Measurements from ENCODE around the gene GOLGA6L7. TPM values are rescaled to one million over a fixed set of nuclear protein-coding genes. Genes with fewer than 3 reads are reported as not detected.
A peak's percentile ranks its signal among the peaks of the same experiment; 100 is the strongest.

GOLGA6L7 gene
- total and polyA plus RNA-seq, 9 of the 15 experiments (the other 6 are each of a cell fraction or from before 2014, with no cell fraction given) = 0.11 to 0.14 (median 0.11) TPM; not detected in 6

DNA sequence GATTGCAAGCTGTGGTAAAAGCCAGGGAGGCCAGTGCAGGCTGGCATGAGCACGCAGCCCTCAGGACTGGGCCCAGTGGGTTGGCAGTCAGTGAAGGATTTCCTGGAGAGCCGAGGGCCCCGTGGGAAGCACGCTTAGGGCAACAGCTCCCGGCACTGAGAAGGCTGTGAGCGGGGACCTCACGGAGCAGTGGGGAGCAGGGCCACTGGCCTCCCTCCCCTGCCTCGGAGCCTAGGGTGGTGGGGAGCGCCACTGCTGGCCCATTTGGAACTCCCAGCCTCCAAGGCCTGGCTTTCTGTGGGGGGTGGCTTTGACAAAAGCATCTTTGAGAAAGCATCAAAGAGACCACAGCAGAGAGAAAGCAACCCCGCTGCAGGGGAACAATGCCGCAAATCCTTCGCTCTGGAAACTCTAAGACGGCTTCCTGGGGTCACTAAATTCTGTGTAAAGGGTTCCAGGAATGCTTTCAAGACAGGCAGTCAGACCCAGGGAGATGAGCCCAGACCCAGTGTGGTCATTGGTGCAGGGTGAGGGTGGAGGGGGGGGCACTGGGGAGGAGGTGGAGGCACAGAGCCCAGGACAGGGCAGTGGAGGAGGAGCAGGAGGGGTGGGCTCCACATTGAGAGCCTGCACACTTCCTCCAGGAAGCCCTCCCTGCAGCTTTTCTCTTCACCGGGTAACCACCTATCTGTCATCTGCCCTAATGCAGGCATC, 27.8 kb upstream of the GOLGA6L7 start:
- ChIA-PET POLR2A (interaction anchor here (1.0 kb wide), 1 partner anchor 9 kb away, joined by 3 read pairs; no protein-coding TSS in a partner anchor), CTCF (ENCODE audit: low intra/inter-chr PET ratio) (no interaction called here)

DNA sequence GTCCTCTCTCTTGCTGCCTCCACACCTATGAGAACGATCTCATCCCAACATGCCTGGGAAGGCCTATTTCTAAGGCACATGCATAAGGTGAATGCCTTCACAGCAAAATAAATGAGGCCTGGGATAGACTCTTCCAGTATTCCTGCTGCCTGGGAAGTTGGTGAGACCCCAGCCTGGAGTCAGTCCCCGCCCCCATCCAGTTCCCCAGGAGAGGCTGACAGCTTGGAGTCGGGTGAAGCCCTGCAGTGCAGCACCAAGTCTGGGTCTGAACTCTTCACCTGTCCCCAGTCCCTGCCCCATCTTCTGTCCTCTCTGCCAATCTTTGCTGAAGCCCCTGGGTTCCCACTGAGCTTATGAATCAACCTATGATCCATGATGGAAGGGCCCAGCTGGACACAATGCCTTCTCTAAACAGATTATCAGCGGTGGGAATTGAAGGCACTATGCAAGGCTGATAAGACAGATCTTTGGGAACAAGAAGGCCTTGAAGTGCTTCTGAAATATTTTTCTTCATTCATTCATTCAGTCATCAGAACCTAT, 27.1 kb upstream of the GOLGA6L7 start:
- POLR2A ChIA-PET = interaction anchor here (0.6 to 1.0 kb wide), 2 partner anchors 9 to 46 kb away, joined by 3 read pairs; no protein-coding TSS in a partner anchor
- WGBS (ENCODE audit: insufficient coverage, low coverage, missing lambda C conversion rate) = 57% methylated on average over 4 of the region's 4 CpGs
- peaks cover 0 to 8% of the 10 kb centered on the region in 2 experiments; a peak in 1 of 5 replicates for H3K4me1 ChIP-seq (replicated peaks in 1 of 2; ENCODE audit: control insufficient read depth in 2 of 2, insufficient read depth in 2 of 2, low read length in 2 of 2)
- TF ChIP-seq KDM5B (IDR thresholded peaks at IDR 0.05; ENCODE audit: insufficient replicate concordance, low read depth, low read length) (no peak), SIX5 (IDR thresholded peaks at IDR 0.05; ENCODE audit: borderline replicate concordance in 1 of 2, insufficient read depth in 1 of 2, low read depth in 1 of 2, low read length in 2 of 2) (no peak), SRSF7 (optimal IDR thresholded peaks at IDR 0.05; ENCODE audit: low read depth, low read length) (no peak), SP1 (CRISPR knock-in tag; IDR thresholded peaks at IDR 0.05) (no peak), MYNN (IDR thresholded peaks at IDR 0.05) (no peak), MYNN (CRISPR knock-in tag; IDR thresholded peaks at IDR 0.05) (no peak)
- TF ChIP-seq, protein P1, sequence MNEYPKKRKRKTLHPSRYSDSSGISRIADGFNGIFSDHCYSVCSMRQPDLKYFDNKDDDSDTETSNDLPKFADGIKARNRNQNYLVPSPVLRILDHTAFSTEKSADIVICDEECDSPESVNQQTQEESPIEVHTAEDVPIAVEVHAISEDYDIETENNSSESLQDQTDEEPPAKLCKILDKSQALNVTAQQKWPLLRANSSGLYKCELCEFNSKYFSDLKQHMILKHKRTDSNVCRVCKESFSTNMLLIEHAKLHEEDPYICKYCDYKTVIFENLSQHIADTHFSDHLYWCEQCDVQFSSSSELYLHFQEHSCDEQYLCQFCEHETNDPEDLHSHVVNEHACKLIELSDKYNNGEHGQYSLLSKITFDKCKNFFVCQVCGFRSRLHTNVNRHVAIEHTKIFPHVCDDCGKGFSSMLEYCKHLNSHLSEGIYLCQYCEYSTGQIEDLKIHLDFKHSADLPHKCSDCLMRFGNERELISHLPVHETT (CRISPR knock-in tag; conservative IDR thresholded peaks at IDR 0.05 in 1 of 2, IDR thresholded peaks at IDR 0.05 in 1 of 2) = no peak

More for the DNA sequence above, 27.8 kb upstream of the GOLGA6L7 start:
- H3K27me3 ChIP-seq (ENCODE audit: control insufficient read depth in 2 of 2, insufficient read depth in 2 of 2, low read length in 2 of 2) = no peaks in the 10 kb centered on the region
- no peak overlapping the region for H3K9ac ChIP-seq (ENCODE audit: insufficient read depth in 1 of 2, low read depth in 2 of 2, low read length in 2 of 2)
- H4K20me1 ChIP-seq (replicated peaks; ENCODE audit: control insufficient read depth, insufficient read depth, low read length) = no peaks in the 10 kb centered on the region
- no peak overlapping the region for H2AFZ ChIP-seq (ENCODE audit: low read depth, low read length)
- intact Hi-C loops (cut with micrococcal nuclease) (no loop called here), in situ Hi-C loops (cut with MboI) (no loop called here)
- peaks cover 0 to 8% of the 10 kb centered on the region in 2 experiments; a peak in 1 of 5 replicates for H3K4me1 ChIP-seq (replicated peaks in 1 of 2; ENCODE audit: control insufficient read depth in 2 of 2, insufficient read depth in 2 of 2, low read length in 2 of 2)
- WGBS (ENCODE audit: insufficient coverage, low coverage, missing lambda C conversion rate) = 60% methylated on average over 13 of the region's 14 CpGs
- DNase-seq (ENCODE audit: extremely low read depth in 1 of 4, low spot score in 3 of 4) (no peak), ATAC-seq (no peak), FAIRE-seq (no peak)
- TF ChIP-seq JUNB (CRISPR knock-in tag; conservative IDR thresholded peaks at IDR 0.05) (no peak), ZFP36 (IDR thresholded peaks at IDR 0.05; ENCODE audit: low read depth, low read length, partially characterized antibody) (peak; percentile 52)
- no TSS peak for BruUV-seq (replicated peaks)
- H3K79me2 ChIP-seq (ENCODE audit: control insufficient read depth, insufficient read depth, low read length) = no peaks in the 10 kb centered on the region
- H3K9me1 ChIP-seq (ENCODE audit: control insufficient read depth, insufficient read depth, low read length) = no peaks in the 10 kb centered on the region
- H3K9me3 ChIP-seq (replicated peaks; ENCODE audit: control insufficient read depth, insufficient read depth, low read depth, low read length) = no peaks in the 10 kb centered on the region
- H3K27ac ChIP-seq (ENCODE audit: extremely low read depth, low read depth, low read length) = no peak overlapping the region
- H3K36me3 ChIP-seq (ENCODE audit: control insufficient read depth, insufficient read depth, low read length) = no peaks in the 10 kb centered on the region
- no peak overlapping the region for H3K4me3 ChIP-seq
- no peak overlapping the region for H3K4me2 ChIP-seq (ENCODE audit: insufficient read depth, low read length)

More for the DNA sequence above, 27.1 kb upstream of the GOLGA6L7 start:
- Histone ChIP-seq H3K9ac (ENCODE audit: insufficient read depth in 1 of 2, low read depth in 2 of 2, low read length in 2 of 2) (no peak overlapping the region), H3K79me2 (ENCODE audit: control insufficient read depth, insufficient read depth, low read length) (no peaks in the 10 kb centered on the region), H3K9me3 (replicated peaks; ENCODE audit: control insufficient read depth, insufficient read depth, low read depth, low read length) (no peaks in the 10 kb centered on the region), H3K4me2 (ENCODE audit: insufficient read depth, low read length) (no peak overlapping the region), H2AFZ (ENCODE audit: low read depth, low read length) (no peak overlapping the region), H3K36me3 (ENCODE audit: control insufficient read depth, insufficient read depth, low read length) (no peaks in the 10 kb centered on the region), H3K27me3 (ENCODE audit: control insufficient read depth in 2 of 2, insufficient read depth in 2 of 2, low read length in 2 of 2) (no peaks in the 10 kb centered on the region), H3K27ac (ENCODE audit: extremely low read depth, low read depth, low read length) (no peak overlapping the region), H3K4me3 (no peak overlapping the region), H4K20me1 (replicated peaks; ENCODE audit: control insufficient read depth, insufficient read depth, low read length) (no peaks in the 10 kb centered on the region), H3K9me1 (ENCODE audit: control insufficient read depth, insufficient read depth, low read length) (no peaks in the 10 kb centered on the region)
- BruUV-seq (replicated peaks) = no TSS peak
- no peak for FAIRE-seq
- intact Hi-C loops (cut with micrococcal nuclease) (no loop called here), in situ Hi-C loops (cut with MboI) (no loop called here)
- no peak for DNase-seq (ENCODE audit: extremely low read depth in 1 of 4, low spot score in 3 of 4)
- CTCF ChIA-PET (ENCODE audit: low intra/inter-chr PET ratio) = no interaction called here
- no peak for ATAC-seq

Data from K562 (cell line).